GM18858 (cell line): ENCODE results near the gene PPP2R5C.

Experiments
- ATAC-seq: cut with Tn5 transposase; IDR thresholded peaks from one replicate; pipeline ENCODE4 v1.9.1; 2021; ENCODE audit not compliant: unreplicated experiment

Gene PPP2R5C

GRCh38 chr14:101754893-101755292 is 6.6 kb upstream of the PPP2R5C start:
- no peak for ATAC-seq

- ATAC-seq: no peak
These were observed 5.8 kb upstream of the PPP2R5C start for GRCh38 chr14:101755591-101756324.

- ATAC-seq: no peak
These were observed 4.3 kb upstream of the PPP2R5C start for GRCh38 chr14:101757064-101757838.

GRCh38 chr14:101757839-101758211 is 3.7 kb upstream of the PPP2R5C start:
- ATAC-seq: no peak

- ATAC-seq: no peak
These were observed 2.5 kb upstream of the PPP2R5C start for GRCh38 chr14:101758913-101759593.

DNA sequence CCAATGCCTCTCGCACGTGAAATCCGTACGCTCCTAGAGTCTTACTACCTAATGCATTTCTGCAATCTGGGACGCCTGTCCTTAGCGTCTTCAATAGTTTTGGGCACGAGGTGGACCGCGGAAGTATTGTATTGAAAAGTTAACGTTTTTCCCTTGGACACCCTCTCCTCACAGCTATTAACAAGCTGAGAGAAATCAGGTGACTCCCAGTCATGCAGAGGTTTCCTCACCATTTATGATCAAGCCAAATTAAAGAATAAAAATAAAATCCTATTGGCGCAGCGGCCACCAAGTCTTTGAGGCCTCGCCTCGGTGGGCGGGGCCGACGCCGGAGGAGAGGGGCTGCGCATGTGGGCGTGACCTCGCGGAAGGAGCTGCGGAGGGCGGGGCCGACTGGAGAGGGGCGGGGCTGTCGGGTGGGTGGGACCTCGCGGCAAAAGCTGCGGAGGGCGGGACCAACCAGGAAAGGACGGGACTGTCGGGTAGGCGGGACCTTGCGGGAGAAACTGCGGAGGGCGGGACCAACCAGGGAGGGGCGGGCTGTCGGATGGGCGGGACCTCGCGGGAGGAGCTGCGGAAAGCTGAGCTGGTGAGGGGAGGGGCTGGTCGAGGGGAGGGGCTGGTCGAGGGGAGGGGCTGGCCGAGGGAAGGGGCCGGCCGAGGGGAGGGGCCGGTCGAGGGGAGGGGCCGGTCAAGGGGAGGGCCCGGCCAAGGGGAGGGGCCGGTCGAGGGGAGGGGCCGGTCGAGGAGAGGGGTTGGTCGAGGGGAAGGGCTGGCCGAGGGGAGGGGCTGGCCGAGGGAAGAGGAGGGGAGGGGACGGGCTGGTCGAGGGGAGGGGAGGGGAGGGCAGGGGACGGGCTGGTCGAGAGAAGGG is 1.1 kb upstream of the PPP2R5C start:
- peak; percentile 41 for ATAC-seq

DNA sequence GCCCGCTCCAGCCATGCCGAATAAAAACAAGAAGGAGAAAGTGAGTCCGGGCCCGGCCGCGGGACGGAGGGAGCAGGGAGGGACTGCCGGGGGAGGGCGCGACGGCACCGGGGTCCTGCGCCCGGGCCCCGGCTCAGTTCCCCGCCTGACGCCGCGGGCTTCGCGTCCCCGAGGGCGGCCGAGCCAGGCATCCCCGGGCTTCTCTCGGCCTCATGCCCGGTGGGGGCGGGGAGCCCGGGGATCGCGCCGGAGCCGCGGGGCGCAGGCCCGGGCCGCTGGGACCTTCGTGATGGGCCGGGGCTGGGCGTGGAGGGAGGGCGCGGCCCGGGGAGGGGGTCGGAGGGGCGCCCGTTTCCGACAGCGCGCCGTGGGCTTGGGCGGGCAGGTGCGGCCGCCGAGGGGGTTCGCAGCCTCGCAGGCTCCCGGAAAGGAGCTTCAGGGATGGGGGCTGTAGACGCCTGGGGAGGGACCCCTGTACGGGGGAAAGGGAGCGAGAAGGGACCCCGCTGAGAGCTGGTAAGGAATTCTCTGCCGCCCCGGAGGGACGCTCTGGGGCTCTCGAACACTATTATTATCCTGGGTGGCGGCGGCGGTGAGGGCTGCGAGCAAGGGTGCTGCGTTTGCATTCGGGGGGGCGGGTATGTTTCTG is 496 bp downstream of the PPP2R5C start:
- ATAC-seq: peak; percentile 9

- no peak for ATAC-seq
These were observed 1.1 kb downstream of the PPP2R5C start for GRCh38 chr14:101762530-101763101.

DNA sequence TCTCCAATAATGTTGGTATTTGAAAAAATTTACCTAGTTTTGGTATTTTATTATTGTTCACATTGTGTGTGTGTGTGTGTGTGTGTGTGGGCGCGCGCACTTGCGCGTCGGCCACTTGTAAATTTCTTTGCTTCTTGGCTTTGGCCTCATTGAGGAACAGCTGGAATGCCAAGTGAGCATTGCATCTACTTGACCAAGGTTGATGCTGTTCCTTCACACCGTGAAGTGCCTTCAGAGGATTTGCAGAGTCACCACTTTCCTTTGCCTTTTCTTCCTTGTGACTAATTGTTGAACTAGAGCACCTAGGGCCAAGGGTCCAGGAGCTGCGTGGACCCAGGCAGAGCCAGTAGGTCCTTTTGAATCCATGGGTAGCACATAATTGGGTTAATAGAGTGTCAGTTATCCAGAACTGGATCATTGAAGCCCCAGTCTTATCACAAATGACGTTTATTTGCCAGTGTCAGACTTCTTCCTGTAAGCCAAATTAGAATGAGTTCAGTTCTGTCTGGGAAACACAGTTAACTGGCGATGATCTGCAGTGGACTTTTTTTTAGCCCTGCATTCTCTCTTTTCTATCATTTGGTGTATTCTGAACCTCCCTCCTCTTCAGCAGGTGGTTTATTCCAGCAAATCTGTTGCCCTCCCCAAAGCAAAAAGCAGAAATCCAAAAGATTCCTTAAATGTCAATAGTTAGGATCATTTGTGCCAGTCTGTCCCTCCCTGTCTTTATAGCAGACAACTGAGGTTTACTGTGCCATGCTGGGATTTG is 2.6 kb downstream of the PPP2R5C start:
- ATAC-seq: no peak

DNA sequence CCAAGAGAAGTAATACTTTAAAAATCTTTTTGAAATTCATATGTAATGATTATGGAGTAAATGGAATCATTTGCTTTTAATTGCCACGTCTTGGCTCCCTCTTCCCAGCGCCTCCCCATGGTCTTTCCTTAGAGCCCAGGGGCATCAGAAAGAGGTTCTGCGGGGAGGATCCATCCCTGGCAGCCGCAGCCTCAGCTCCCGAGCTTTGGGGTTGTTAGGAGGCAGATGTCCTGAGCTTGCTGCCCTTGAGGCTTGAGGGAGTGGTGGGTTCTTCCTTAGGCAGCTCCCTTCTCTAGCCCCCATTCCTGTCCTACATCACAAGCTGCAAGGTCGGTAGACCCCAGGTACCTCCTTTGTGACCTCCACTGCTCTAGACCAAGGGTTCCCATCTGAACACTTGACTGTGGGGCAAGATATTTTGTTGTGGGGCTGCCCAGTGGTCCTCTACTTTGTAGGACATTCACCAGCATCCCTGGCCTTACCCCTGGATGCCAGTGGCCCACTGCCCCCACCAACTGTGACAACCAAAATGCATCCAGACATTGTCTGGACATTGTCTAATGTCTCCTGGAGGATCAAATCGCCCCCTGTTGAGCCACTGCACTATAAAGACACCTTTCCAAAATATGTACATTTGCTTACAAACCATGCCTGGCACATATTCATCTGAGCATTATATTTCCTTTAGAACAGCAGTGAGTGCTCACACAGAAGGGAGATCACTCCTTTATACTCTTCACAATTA is 6.3 kb downstream of the PPP2R5C start:
- ATAC-seq: no peak

DNA sequence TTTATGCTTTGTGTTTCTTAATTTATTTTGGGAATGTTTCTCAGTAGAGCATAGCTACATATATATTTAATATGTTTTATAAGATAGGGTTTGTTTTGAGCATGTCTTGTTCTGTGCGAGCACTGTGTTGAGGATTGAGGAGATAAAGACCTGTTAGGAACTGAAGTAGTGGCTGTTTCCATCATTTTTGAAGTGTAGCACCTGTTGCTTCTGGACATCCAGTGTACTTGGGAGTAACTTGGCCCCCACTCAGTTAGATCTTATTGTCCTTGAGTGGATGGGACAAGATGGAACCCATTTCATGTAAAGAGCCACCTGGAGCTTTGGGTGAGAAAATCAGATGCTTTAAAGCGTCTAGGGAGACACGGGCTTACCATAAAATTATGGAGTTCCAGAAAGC is 8.7 kb downstream of the PPP2R5C start:
- ATAC-seq: no peak

GRCh38 chr14:101772770-101773169 is 11.3 kb downstream of the PPP2R5C start:
- no peak for ATAC-seq

DNA sequence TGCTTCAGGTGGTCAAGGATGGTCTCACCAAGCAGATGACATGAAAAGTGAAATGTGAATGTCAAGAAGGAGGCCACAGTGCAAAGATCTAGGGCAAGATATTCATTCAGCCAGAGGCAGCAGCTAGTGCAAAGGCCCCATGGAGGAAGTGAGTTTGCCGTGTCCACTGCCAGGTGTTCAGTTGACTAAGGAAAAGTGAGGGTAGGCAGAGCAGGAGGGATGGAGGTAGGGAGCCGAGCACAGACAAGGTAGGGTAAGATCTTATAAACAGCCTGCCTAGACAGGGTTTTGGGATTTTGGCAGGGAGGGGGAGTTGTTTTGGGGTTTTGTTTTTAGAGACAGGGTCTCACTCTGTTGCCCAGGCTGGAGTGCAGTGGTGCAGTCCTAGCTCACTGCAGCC is 11.9 kb downstream of the PPP2R5C start:
- no peak for ATAC-seq

DNA sequence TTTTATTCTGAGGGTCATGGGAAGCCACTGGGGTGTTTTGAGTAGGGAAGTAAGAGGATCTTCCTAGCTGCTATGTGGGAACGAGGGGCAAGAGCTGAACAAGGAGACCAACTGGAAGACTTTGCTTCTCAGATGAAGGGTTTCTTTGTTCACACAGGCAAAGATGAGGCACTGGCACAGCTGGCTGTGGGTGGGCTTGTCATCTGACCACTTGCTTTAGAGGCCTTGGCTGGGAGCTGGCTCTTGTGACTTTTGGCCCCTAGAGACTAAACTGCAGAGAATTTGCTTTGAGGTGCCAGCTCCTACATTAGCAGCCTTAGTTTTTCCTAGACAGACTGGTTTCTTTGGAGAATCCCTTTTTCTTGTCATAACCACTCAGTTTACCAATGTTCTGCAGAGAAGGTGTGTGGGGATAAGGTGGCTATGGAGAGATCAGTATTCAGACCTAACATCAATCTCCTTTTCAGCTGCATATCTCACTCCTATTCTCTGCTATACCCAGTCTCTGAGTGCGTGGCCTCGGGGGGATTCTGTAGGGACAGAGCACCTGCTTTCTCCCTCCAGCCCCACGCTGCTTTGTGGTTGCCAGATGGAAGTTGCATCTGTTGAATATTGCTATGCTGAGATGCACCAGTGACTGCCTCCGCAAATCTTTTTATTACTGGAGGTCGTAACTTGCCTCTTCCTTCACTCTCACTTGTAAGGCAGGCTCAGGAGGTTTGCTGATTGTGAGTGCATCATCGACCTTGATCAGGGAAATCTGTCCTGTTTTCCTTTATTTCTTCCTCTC is 12.7 kb downstream of the PPP2R5C start:
- no peak for ATAC-seq

DNA sequence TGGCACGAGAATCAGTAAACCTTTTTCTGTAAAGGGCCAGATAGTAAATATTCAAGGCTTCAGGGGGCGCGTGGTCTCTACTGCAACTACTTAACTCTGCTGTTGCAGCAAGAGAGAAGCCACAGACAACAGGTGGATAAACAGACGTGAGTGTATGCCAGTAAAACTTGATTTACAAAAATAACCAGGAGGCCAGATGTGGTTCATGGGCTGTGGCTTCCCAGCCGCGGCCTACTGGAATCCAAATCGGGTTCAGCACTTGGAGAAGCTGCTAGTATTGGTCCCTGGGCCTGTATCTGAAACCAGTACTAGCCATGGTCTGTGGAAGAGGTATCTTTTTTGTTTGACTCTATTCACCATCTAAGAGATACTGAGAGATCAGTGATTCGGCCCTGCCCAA is 13.3 kb downstream of the PPP2R5C start:
- no peak for ATAC-seq

GRCh38 chr14:101775826-101776225 is 14.3 kb downstream of the PPP2R5C start:
- ATAC-seq: no peak

- ATAC-seq: no peak
These were observed 14.8 kb downstream of the PPP2R5C start for GRCh38 chr14:101776344-101776743.

DNA sequence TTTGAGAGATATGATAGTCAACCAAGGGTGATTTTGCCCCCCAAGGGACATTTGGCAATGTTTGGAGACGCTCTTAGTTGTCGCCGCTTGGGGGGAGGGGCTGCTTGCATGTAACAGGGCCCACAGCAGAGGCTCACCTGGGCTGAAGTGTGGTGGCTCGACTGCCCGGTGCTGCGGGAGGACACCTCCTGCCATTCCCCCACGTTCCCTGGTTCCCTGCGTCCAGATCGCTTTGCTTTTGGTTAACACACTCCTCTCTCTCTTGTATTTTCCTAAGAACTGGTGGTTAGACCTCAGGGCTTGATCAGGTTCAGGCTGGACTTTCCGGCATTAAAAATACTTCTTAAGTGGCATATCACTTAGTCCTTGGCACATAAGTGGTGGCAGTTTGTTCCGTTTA is 18.9 kb downstream of the PPP2R5C start:
- ATAC-seq: no peak
